ENCODE measurements around the gene OR51D1.
A peak's percentile ranks its signal among the peaks of the same experiment; 100 is the strongest.

The OR51D1 gene

GRCh38 chr11:4636962-4637661 lies at the start of gene OR51D1:
OR51D1 (plus strand) TSS chr11:4637477; CDS start chr11:4639791, 2,314 bp downstream.
- peak; percentile 26 to 45 for DNase-seq (ENCODE audit: low read depth in 2 of 2)

GRCh38 chr11:4589017-4589416 lies 48.3 kb upstream of the OR51D1 start:
- DNase-seq (ENCODE audit: low read depth in 2 of 2): no peak

DNA sequence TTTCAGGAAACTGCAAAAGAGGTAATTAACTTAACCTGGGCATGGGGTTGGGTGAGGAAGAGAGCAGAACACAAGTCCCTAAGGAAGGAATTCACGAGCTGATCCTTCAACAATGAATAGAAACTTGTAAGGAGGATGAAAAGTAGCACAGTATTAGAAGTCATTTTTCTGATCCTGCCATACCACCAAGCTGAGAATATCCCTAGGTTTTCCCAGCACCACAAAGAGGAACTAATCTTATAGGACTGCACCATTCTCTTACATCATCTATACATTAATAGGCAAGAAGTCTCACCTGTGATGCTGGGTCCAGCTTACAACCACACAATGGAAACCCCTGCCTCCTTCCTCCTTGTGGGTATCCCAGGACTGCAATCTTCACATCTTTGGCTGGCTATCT lies 43.5 kb upstream of the OR51D1 start, which contains the start of gene OR52I1:
OR52I1 (plus strand) TSS at position 301 of the 400 bp plus-strand sequence; CDS start at position 301, 0 bp downstream.
- no peak for DNase-seq (ENCODE audit: low read depth in 2 of 2)

DNA sequence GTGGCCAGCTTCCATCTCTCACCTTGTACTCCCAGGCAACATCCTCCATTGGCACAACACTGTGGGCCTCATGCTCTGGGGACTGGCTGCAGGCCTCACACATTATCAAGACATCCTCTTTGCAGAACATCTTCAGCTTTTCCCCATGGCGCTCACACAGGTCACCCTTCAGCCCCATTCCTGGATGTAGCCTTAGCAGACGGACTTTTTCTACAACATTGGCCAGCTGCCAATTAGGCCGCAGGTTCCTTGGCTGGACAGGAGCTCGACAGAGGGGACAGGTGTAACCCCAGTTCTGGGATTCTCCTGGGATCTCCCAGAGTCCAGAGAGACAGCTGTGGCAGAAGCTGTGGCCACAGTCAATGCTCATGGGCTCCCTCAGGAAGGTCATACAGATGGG lies 32.2 kb upstream of the OR51D1 start:
- DNase-seq (ENCODE audit: low read depth in 2 of 2): no peak

- no peak for DNase-seq (ENCODE audit: low read depth in 2 of 2)
These were observed 30.9 kb upstream of the OR51D1 start for GRCh38 chr11:4606231-4607015.

DNA sequence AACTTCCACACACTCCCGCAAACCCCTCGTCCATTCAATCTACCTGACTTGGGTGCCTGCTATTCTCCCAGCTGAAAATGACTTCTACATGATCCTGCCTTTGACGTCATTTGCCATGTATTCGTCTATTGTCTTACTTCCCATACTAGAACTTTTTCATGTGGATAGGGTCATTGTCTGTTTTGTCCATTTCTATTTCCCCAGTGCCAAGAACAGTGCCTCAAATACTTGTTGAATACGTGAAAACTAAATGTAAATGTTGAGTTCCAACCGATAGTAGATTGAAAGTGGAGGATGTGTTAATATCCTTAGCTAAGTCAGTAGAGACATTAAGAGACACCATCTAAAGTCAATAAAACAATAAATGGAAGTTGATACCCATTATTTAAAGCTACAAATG lies 30.2 kb upstream of the OR51D1 start:
- no peak for DNase-seq (ENCODE audit: low read depth in 2 of 2)

DNA sequence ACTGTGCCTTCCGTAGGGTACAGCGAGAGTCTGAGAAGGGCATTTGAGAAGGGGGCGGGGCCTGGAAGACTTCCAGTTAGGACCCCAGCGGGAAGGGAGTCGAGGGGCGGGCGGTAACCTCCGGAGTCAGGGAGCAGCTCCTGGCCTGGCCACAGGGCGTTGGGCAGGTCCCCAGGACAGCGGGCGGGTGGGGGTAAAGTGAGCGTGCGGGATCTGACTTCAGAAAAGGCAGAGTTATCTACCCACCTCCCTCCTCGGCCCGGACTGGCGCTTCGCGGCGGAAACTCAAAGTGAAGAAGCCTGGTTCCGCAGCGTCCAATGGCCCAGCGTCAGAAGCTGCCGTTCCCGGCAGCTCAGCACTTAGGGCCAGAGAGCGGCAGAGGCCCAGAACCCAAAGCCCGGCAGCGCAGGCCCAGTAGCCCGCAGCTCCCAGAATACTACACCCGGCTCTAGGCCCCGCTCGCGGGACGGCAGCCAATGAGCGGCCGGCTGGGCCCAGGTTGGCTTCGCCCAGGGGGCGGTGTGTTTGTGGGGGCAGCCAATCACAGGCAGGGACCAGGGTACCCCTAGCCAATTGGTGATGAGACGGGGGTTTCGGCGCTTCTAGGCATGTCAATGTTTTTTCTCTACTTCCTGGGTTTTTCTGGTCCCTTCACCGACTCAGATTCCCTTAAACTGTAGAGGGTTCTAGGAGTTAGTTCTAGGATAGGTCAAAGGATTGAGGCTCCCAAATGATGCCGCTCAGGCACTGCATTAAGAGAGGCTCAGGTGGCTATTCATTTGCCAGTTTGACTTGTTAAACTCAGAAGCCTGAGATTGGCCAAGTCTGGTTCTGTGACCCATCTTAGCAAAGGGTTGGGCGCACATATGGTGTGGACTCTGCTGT lies 29.3 kb upstream of the OR51D1 start, which contains the start of gene TRIM68:
TRIM68 (minus strand) TSS at position 451 of the 886 bp plus-strand sequence. CDS start 2,727 bp downstream, outside the sequence.
- peak; percentile 85 to 87 for DNase-seq (ENCODE audit: low read depth in 2 of 2)

- DNase-seq (ENCODE audit: low read depth in 2 of 2): no peak
These were observed 26.9 kb upstream of the OR51D1 start for GRCh38 chr11:4610258-4610935.

GRCh38 chr11:4611986-4612385 lies 25.3 kb upstream of the OR51D1 start:
- no peak for DNase-seq (ENCODE audit: low read depth in 2 of 2)

DNA sequence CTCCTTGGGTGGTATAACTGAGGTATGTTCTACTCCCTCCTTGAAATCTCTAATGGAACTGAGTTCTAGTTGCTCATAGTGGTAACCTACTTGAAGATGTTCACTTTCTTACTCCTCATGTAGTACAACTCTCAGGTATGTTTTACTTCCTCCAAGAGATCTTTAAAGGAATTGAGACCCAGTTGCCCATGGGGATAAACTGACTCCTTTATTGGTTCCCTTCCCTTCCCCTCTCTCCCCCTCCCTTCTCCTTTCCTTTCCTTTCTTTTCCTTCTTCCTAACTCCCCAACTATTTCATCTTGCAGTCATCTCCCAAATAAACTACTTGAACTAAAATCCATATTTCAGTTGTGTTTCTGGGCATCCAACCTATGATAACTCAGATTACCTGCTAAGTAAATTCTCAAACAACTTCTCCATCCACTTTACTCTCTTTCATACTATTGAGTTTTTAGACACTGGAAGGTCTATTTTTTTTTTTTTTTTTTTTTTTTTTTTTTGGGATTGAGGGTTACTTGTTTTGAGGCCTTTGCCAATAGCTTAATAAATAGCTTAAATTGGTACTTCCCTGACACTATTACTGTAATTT lies 21.3 kb upstream of the OR51D1 start:
- no peak for DNase-seq (ENCODE audit: low read depth in 2 of 2)

- DNase-seq (ENCODE audit: low read depth in 2 of 2): no peak
These were observed 17.8 kb upstream of the OR51D1 start for GRCh38 chr11:4619514-4619913.

DNA sequence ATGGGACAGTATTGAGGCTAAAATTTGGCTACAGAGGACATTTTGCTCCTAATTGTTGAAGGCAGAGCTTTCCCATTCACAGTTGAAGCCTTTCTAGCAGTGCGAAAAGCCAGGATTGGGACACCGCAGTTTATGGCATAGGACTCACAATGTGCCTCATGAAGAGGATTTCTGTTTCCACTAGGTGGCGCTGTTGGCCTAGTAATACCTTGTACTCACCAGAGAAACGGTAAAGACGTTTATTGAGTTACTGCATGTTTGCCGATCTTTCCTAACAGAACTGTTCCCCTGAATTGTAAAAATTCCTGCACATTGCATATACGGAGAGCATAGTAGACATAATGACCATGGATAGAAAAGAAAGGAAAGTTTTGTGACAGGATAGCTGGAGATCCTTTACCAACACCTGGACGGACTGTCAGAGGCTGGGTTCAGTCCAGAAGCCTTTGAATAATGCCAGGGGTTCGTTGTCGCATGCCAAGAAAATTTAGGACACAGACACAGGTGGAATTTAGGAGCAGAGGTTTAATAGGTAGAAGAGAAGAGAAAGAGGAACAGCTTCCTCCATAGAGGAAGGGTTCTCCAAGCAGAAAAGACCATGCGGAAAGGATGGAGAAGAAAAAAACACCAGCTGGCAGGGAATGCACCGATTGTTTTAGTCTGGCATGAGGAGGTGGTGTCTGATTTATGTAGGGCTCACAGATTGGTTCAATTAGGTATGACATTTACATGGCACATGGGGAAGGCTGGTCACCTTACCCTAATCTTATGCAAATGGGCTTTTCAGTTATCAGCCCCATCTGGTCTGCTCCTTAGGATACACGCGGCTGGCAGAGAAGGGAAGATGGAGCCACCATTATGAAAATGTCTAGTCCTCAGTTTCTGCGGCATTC lies 10.8 kb upstream of the OR51D1 start:
- no peak for DNase-seq (ENCODE audit: low read depth in 2 of 2)

DNA sequence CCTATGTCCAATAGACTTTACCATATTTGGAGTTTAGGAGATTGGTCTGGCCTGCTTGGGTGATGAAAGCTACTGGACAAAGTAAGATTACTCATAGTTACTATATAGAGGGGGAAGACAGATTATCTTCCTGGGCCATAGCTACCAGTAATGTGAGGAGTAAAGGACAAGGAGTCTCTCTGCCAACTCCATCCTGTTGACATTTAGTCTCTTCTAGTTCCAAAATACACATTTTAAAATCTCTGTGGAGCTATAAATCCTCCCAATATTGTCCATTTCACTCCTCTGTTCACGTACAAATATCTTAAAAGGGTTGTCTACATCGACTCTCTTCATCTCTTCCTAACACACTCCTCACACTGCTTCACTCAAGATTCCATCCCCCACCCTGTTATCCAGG lies 1.1 kb upstream of the OR51D1 start:
- DNase-seq (ENCODE audit: low read depth in 2 of 2): no peak

- no peak for DNase-seq (ENCODE audit: low read depth in 2 of 2)
These were observed 378 bp downstream of the OR51D1 start for GRCh38 chr11:4637662-4638047.

DNA sequence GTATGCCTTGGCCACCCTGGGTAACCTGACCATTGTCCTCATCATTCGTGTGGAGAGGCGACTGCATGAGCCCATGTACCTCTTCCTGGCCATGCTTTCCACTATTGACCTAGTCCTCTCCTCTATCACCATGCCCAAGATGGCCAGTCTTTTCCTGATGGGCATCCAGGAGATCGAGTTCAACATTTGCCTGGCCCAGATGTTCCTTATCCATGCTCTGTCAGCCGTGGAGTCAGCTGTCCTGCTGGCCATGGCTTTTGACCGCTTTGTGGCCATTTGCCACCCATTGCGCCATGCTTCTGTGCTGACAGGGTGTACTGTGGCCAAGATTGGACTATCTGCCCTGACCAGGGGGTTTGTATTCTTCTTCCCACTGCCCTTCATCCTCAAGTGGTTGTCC lies 2.7 kb downstream of the OR51D1 start:
- DNase-seq (ENCODE audit: low read depth in 2 of 2): no peak

GRCh38 chr11:4641501-4641900 lies 4.2 kb downstream of the OR51D1 start:
- no peak for DNase-seq (ENCODE audit: low read depth in 2 of 2)

GRCh38 chr11:4642043-4642442 lies 4.8 kb downstream of the OR51D1 start:
- no peak for DNase-seq (ENCODE audit: low read depth in 2 of 2)

DNA sequence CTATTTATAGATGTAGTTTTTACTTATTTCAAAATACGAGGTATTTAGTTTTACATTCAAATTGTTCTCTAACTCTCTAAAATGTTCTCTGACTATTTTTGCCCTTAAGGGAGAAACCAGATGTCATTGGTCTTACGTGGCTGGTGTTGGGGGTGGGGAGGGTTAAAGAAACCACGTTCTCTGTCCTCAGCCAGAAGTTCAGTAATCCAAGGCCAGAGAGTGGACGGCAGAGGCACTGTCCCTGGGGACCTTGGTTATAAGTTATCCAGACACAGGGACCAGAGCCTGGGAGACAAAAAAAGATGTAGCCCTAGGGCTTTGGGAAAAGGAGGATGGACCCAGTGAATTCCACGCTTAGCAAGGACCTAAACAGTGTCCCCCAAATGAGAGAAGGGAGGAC lies 5.8 kb downstream of the OR51D1 start:
- DNase-seq (ENCODE audit: low read depth in 2 of 2): no peak

- no peak for DNase-seq (ENCODE audit: low read depth in 2 of 2)
These were observed 6.4 kb downstream of the OR51D1 start, which contains the start of gene OR51E1 for GRCh38 chr11:4643682-4644081. OR51E1 (plus strand) TSS chr11:4643982; CDS start chr11:4652527, 8,545 bp downstream.

- DNase-seq (ENCODE audit: low read depth in 2 of 2): no peak
These were observed 7.0 kb downstream of the OR51D1 start for GRCh38 chr11:4644233-4644632.

Measured in stimulated activated CD8-positive, alpha-beta memory T cell treated with anti-CD3 and anti-CD28 coated beads, Interleukin-7, amount 100 ng/mL, for 1 hour (primary cell).